Gastrocnemius medialis (tissue), 4 donors: ENCODE data around the gene DRP2. TPM values are rescaled to one million over a fixed set of nuclear protein-coding genes. Genes with fewer than 3 reads are reported as not detected.

Experiments used
- ATAC-seq, 2 donors: fragments of 150-250 bp; one replicate each; pipeline ENCODE4 v1.9.1; 2016
- DNase-seq, 2 donors: peaks; one replicate each; pipeline ENCODE4 v3.0.0-alpha.2; 2019
- H3K27ac ChIP-seq, 4 donors: fragments of 200-600 bp; sonication (generic); 1 replicate in 1 of 4; 2 replicates in 3 of 4; pipeline ENCODE4 v1.5.1; 2016 to 2018; ENCODE audit warnings: mild to moderate bottlenecking in 2 of 4, moderate library complexity in 1 of 4
- H3K27me3 ChIP-seq, 3 donors: fragments of 200-600 bp; sonication (generic) in 2 of 3; 1 replicate in 1 of 3; 2 replicates in 2 of 3; pipeline versions ENCODE4 v1.5.1 to v1.6.0; 2016 to 2019; ENCODE audit warnings: mild to moderate bottlenecking in 1 of 3, moderate library complexity in 1 of 3
- H3K36me3 ChIP-seq, 2 donors: fragments of 200-600 bp; sonication (generic) in 1 of 2; one replicate each; pipeline ENCODE4 v1.5.1; 2017 to 2018
- H3K4me1 ChIP-seq, 2 donors: fragments of 200-600 bp; sonication (generic) in 1 of 2; one replicate each; pipeline ENCODE4 v1.5.1; 2016 to 2017; ENCODE audit warnings: mild to moderate bottlenecking in 2 of 2
- H3K4me3 ChIP-seq, 4 donors: fragments of 200-600 bp; sonication (generic) in 3 of 4; 1 replicate in 1 of 4; 2 replicates in 3 of 4; pipeline ENCODE4 v1.5.1; 2016 to 2019; ENCODE audit warnings: mild to moderate bottlenecking in 2 of 4
- H3K9me3 ChIP-seq, 3 donors: fragments of 200-600 bp; sonication (generic) in 2 of 3; 1 replicate in 1 of 3; 2 replicates in 2 of 3; pipeline ENCODE4 v1.5.1; 2016 to 2019
- POLR2A ChIP-seq, 2 donors: fragments of 450-650 bp; IDR thresholded peaks; one replicate each; pipeline ENCODE4 v1.6.1; 2017; ENCODE audit warnings: antibody characterized with exemption in 2 of 2, mild to moderate bottlenecking in 2 of 2, moderate library complexity in 2 of 2
- in situ Hi-C, 4 donors: fragments of 200-750 bp; cut with MboI; loops; one replicate each; pipeline versions ENCODE4 v1.15.0 to v1.8.0; 2017; ENCODE audit warnings: low sequenced_read_pairs in 4 of 4
- intact Hi-C: fragments of 100-400 bp; cut with DNase I; formaldehyde crosslinking; loops from one replicate; pipeline ENCODE4 v1.15.1; 2023; ENCODE audit warnings: low total_unique reads
- total RNA-seq, 4 donors: library from RNA; depleted of rRNA; stranded (reverse); fragments of >200 nt; gene quantifications; one replicate each; pipeline versions ENCODE4 v1.1.0 to v1.2.3, GENCODE V29; 2016
- TF ChIP-seq, protein P1 (sequence below), 5 experiments: fragments of 450-650 bp in 3 of 5; fragments of 200-600 bp in 2 of 5; sonication (generic) in 2 of 5; IDR thresholded peaks in 4 of 5; conservative IDR thresholded peaks in 1 of 5; 1 replicate in 4 of 5; 2 replicates in 1 of 5; pipeline ENCODE4 v1.5.1; 2016 to 2019; ENCODE audit warnings: antibody characterized with exemption in 5 of 5, mild to moderate bottlenecking in 3 of 5, moderate library complexity in 3 of 5

The DRP2 gene
- total RNA-seq, 4 donors from 2014 or later, result 0.10 to 0.11 TPM; not detected in 2

- no peak overlapping the region for H3K27ac ChIP-seq
- H3K27me3 ChIP-seq, result no peaks in the 10 kb centered on the region
- no peak overlapping the region for H3K4me3 ChIP-seq
- no peaks in the 10 kb centered on the region for H3K9me3 ChIP-seq
- no peak for TF ChIP-seq POLR2A (IDR thresholded peaks at IDR 0.05)
- TF ChIP-seq, protein P1, sequence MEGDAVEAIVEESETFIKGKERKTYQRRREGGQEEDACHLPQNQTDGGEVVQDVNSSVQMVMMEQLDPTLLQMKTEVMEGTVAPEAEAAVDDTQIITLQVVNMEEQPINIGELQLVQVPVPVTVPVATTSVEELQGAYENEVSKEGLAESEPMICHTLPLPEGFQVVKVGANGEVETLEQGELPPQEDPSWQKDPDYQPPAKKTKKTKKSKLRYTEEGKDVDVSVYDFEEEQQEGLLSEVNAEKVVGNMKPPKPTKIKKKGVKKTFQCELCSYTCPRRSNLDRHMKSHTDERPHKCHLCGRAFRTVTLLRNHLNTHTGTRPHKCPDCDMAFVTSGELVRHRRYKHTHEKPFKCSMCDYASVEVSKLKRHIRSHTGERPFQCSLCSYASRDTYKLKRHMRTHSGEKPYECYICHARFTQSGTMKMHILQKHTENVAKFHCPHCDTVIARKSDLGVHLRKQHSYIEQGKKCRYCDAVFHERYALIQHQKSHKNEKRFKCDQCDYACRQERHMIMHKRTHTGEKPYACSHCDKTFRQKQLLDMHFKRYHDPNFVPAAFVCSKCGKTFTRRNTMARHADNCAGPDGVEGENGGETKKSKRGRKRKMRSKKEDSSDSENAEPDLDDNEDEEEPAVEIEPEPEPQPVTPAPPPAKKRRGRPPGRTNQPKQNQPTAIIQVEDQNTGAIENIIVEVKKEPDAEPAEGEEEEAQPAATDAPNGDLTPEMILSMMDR (IDR thresholded peaks at IDR 0.05 in 4 of 5, conservative IDR thresholded peaks at IDR 0.05 in 1 of 5), result no peak
- DNase-seq (no peak), ATAC-seq (no peak)
- in situ Hi-C loops, result no loop called here
- H3K36me3 ChIP-seq, result no peaks in the 10 kb centered on the region
- H3K4me1 ChIP-seq, result no peaks in the 10 kb centered on the region
- intact Hi-C loops, result no loop called here
These were observed 38.1 kb downstream of the DRP2 start for GRCh38 chrX:101257448-101258258.

GRCh38 chrX:101258259-101258581 is 38.6 kb downstream of the DRP2 start:
- intact Hi-C loops (no loop called here), in situ Hi-C loops (no loop called here)

DNA sequence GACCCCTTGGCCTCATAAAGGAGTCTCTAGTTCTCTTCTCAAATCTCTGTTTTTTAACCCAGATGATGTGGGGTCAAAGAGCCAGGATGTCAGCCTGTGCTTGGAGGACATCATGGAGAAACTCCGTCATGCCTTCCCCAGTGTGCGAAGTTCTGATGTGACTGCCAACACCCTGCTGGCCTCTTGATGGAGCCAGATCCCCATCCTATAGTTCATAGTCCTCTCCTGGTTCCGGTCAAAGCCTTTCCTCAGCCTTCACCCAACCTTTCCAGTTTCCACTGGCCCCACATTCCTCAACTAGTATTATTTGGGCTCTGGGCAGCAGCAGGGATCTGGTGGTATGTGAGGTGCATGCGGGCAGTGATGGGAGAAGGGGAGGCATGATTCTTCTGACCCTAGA is 40.8 kb downstream of the DRP2 start:
- H3K4me3 ChIP-seq, result no peak overlapping the region
- DNase-seq (no peak), ATAC-seq (no peak)
- intact Hi-C loops (no loop called here), in situ Hi-C loops (no loop called here)
- TF ChIP-seq POLR2A (IDR thresholded peaks at IDR 0.05), result no peak
- TF ChIP-seq, protein P1 (IDR thresholded peaks at IDR 0.05 in 4 of 5, conservative IDR thresholded peaks at IDR 0.05 in 1 of 5), result no peak
- H3K9me3 ChIP-seq, result no peaks in the 10 kb centered on the region
- H3K27me3 ChIP-seq, result no peaks in the 10 kb centered on the region
- H3K4me1 ChIP-seq, result no peaks in the 10 kb centered on the region
- no peak overlapping the region for H3K27ac ChIP-seq
- H3K36me3 ChIP-seq, result no peaks in the 10 kb centered on the region

More at GRCh38 chrX:101258259-101258581, 38.6 kb downstream of the DRP2 start:
- TF ChIP-seq, protein P1 (IDR thresholded peaks at IDR 0.05 in 4 of 5, conservative IDR thresholded peaks at IDR 0.05 in 1 of 5), result no peak
- no peak for TF ChIP-seq POLR2A (IDR thresholded peaks at IDR 0.05)
- no peak overlapping the region for H3K27ac ChIP-seq
- DNase-seq (no peak), ATAC-seq (no peak)
- H3K4me3 ChIP-seq, result no peak overlapping the region
- no peaks in the 10 kb centered on the region for H3K4me1 ChIP-seq
- H3K36me3 ChIP-seq, result no peaks in the 10 kb centered on the region
- H3K9me3 ChIP-seq, result no peaks in the 10 kb centered on the region
- no peaks in the 10 kb centered on the region for H3K27me3 ChIP-seq

DNA sequence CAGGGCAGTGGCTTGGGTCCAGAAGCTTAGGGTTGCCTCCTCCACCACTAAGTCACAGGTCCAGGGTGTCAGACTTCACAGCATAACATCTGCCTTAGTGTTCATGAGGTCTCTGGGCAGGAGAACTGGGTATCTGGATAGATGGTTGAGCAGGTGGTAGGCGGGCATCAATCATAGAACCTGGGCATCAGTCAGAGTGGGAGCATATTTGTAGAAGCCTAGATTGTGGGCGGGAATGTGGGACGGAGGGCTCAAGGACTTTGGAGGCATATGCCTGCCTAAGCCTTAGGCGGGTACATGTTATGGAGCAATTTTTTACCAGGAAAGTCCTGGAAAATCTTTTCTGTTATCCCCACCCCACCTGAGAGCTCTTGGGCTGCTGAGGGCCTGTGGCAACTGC is 43.0 kb downstream of the DRP2 start:
- no peak overlapping the region for H3K4me3 ChIP-seq
- no peak for TF ChIP-seq POLR2A (IDR thresholded peaks at IDR 0.05)
- TF ChIP-seq, protein P1 (IDR thresholded peaks at IDR 0.05 in 4 of 5, conservative IDR thresholded peaks at IDR 0.05 in 1 of 5), result no peak
- DNase-seq (no peak), ATAC-seq (no peak)
- H3K36me3 ChIP-seq, result no peaks in the 10 kb centered on the region
- intact Hi-C loops, result no loop called here
- H3K4me1 ChIP-seq, result no peaks in the 10 kb centered on the region
- no peak overlapping the region for H3K27ac ChIP-seq
- no peaks in the 10 kb centered on the region for H3K9me3 ChIP-seq
- H3K27me3 ChIP-seq, result no peaks in the 10 kb centered on the region
- in situ Hi-C loops, result no loop called here

DNA sequence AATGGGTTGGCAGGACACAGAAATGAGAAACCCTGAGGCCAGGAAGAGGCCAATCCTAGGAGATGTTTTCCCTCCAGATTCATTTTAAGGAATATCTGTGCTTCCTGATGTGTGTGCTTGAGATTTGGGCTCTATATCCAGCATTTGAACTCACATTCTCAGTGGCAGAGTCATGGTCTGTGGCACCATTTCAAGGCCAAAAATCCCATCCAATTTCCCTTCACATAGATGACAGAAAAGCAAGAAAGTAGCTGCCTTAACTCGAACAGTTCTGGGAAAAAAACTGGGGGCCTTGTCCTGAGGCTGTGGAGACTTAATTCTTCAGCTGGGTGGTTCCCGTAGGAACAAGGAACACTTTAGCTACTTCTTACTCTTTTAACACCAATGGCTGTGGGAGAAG is 44.2 kb downstream of the DRP2 start:
- Histone ChIP-seq H3K27ac (no peak overlapping the region), H3K9me3 (no peaks in the 10 kb centered on the region), H3K36me3 (no peaks in the 10 kb centered on the region), H3K4me3 (no peak overlapping the region), H3K27me3 (no peaks in the 10 kb centered on the region), H3K4me1 (no peaks in the 10 kb centered on the region)
- TF ChIP-seq, protein P1 (IDR thresholded peaks at IDR 0.05 in 4 of 5, conservative IDR thresholded peaks at IDR 0.05 in 1 of 5), result no peak
- no peak for TF ChIP-seq POLR2A (IDR thresholded peaks at IDR 0.05)
- ATAC-seq (no peak), DNase-seq (no peak)
- in situ Hi-C loops (no loop called here), intact Hi-C loops (no loop called here)
